GM12801 (cell line): ENCODE results near the gene SLC7A10.

Experiments
- CTCF ChIP-seq: IDR thresholded peaks from one replicate; pipeline ENCODE4 v1.5.1; 2011; ENCODE audit warnings: control low read depth; ENCODE audit not compliant: insufficient read length; ENCODE audit errors: extremely low read depth

Gene SLC7A10

GRCh38 chr19:33225458-33225926, at the start of gene SLC7A10:
Gene SLC7A10, minus strand, starts transcription at chr19:33225850. Its CDS starts 147 bp downstream, at chr19:33225703.
- no peak for TF ChIP-seq CTCF

GRCh38 chr19:33274663-33275558, 49.3 kb upstream of the SLC7A10 start:
- no peak for TF ChIP-seq CTCF

- TF ChIP-seq CTCF, result no peak
Measured at GRCh38 chr19:33273881-33274662, 48.4 kb upstream of the SLC7A10 start.

- TF ChIP-seq CTCF, result no peak
Measured at GRCh38 chr19:33273065-33273736, 47.6 kb upstream of the SLC7A10 start.

- TF ChIP-seq CTCF, result no peak
Measured at GRCh38 chr19:33271246-33272021, 45.8 kb upstream of the SLC7A10 start.

GRCh38 chr19:33270769-33271168, 45.1 kb upstream of the SLC7A10 start:
- no peak for TF ChIP-seq CTCF
